Sigmoid colon (tissue), 4 donors: ENCODE results near the gene CAPRIN1.

ENCODE experiments used
- EP300 ChIP-seq, 4 donors: sonication (generic); formaldehyde crosslinking; IDR thresholded peaks; one replicate each; pipeline ENCODE4 v1.6.1; 2017; ENCODE audit warnings: antibody characterized with exemption in 4 of 4
- POLR2A ChIP-seq, 2 donors: fragments of 450-650 bp; IDR thresholded peaks; one replicate each; pipeline ENCODE4 v1.6.1; 2016; ENCODE audit warnings: antibody characterized with exemption in 2 of 2, mild to moderate bottlenecking in 2 of 2, moderate library complexity in 2 of 2
- TF ChIP-seq, protein P1 (sequence below), 4 experiments: fragments of 450-650 bp in 3 of 4; fragments of 200-600 bp in 1 of 4; IDR thresholded peaks; one replicate each; pipeline ENCODE4 v1.5.1; 2016 to 2019; ENCODE audit warnings: antibody characterized with exemption in 4 of 4, mild to moderate bottlenecking in 3 of 4, moderate library complexity in 2 of 4

GRCh38 chr11:34056672-34057071 is 5.1 kb downstream of the CAPRIN1 start:
- TF ChIP-seq POLR2A (IDR thresholded peaks at IDR 0.05) (no peak), EP300 (IDR thresholded peaks at IDR 0.05) (no peak)
- TF ChIP-seq, protein P1, sequence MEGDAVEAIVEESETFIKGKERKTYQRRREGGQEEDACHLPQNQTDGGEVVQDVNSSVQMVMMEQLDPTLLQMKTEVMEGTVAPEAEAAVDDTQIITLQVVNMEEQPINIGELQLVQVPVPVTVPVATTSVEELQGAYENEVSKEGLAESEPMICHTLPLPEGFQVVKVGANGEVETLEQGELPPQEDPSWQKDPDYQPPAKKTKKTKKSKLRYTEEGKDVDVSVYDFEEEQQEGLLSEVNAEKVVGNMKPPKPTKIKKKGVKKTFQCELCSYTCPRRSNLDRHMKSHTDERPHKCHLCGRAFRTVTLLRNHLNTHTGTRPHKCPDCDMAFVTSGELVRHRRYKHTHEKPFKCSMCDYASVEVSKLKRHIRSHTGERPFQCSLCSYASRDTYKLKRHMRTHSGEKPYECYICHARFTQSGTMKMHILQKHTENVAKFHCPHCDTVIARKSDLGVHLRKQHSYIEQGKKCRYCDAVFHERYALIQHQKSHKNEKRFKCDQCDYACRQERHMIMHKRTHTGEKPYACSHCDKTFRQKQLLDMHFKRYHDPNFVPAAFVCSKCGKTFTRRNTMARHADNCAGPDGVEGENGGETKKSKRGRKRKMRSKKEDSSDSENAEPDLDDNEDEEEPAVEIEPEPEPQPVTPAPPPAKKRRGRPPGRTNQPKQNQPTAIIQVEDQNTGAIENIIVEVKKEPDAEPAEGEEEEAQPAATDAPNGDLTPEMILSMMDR (IDR thresholded peaks at IDR 0.05), result no peak
